ENCODE measurements around the gene MYH14. TPM values are rescaled to one million over a fixed set of nuclear protein-coding genes. Genes with fewer than 3 reads are reported as not detected.

MYH14 gene
- total and polyA plus RNA-seq, 9 of the 15 experiments (the other 6 are each of a cell fraction or from before 2014, with no cell fraction given): 0.04 to 0.86 (median 0.19) TPM; not detected in 2

DNA sequence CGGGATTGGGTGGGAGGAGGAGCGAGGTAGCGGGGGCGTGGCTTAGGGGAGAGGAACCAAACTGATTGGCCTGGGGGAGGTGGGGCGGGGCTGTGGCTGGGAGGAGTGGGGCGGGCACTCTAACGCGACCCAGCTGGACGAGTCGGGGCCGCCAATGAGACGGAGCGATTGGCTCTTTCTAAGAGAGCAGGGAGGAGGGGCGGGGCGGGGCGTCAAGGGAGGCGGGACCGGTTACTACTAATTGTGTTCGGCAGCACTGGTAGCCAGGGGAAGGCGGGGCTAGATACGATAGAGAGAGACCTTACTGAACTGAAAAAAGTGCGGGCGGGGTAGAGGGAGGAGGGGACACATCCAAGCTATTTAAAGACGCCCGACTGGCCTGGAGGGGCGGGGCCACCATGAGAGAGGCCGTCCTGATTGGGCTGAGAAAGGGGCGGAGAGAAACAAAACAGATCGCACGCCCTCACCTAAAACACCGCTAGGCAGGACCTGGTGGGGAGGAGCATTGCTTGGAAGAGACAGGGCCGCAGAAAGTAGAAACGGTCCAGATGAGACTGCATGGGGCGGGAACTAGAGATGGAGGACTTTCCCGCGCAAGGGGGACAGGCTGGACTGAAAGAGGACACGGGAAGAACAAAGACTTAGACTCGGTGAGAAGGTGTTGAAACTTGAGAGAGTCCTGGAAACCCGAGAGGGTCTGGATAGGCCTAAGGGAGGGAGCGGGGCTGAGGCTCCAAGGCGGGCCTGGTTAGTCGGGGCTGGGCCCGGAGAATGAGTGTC is 125.9 kb downstream of the MYH14 start, which contains the start of gene KCNC3 (continued):
- TF ChIP-seq CTBP1 (IDR thresholded peaks at IDR 0.05; ENCODE audit: borderline replicate concordance) (peak; percentile 90), POLR2B (IDR thresholded peaks at IDR 0.05; ENCODE audit: low read depth, partially characterized antibody) (peak; percentile 88), JUN (IDR thresholded peaks at IDR 0.05; ENCODE audit: borderline replicate concordance, low read depth, low read length) (no peak), JUN (CRISPR knock-in tag; IDR thresholded peaks at IDR 0.05; ENCODE audit: borderline replicate concordance) (0 out of 2 replicates have a peak, but pooled peaks have one; percentile 52), COPS2 (conservative IDR thresholded peaks at IDR 0.05) (no peak), ELF2 (CRISPR knock-in tag; IDR thresholded peaks at IDR 0.05) (no peak), TRIM24 (IDR thresholded peaks at IDR 0.05) (peak in 1 of 2 experiments; percentile 24; a peak in 1 of 4 replicates), PYGO2 (tag; IDR thresholded peaks at IDR 0.05) (no peak), ZNF436 (CRISPR knock-in tag; IDR thresholded peaks at IDR 0.05) (no peak), PHB (CRISPR knock-in tag; IDR thresholded peaks at IDR 0.05) (peak; percentile 75; the same call in 1 of the 2 replicates), RAD51 (IDR thresholded peaks at IDR 0.05; ENCODE audit: borderline replicate concordance, low read depth) (no peak), ZFX (CRISPR knock-in tag; IDR thresholded peaks at IDR 0.05) (peak; percentile 87), NFATC3 (IDR thresholded peaks at IDR 0.05) (peak; percentile 58; the same call in 1 of the 2 replicates), RB1 (IDR thresholded peaks at IDR 0.05; ENCODE audit: low read depth) (peak; percentile 89), PML (IDR thresholded peaks at IDR 0.05; ENCODE audit: low read length) (peak; percentile 90), SMARCB1 (IDR thresholded peaks at IDR 0.05; ENCODE audit: insufficient read length, low read depth) (no peak), TAF7 (tag; IDR thresholded peaks at IDR 0.05) (0 out of 2 replicates have a peak, but pooled peaks have one; percentile 8), CC2D1A (IDR thresholded peaks at IDR 0.05) (peak; percentile 55), TRIM28 (IDR thresholded peaks at IDR 0.05) (no peak)
- TF ChIP-seq, protein P1, sequence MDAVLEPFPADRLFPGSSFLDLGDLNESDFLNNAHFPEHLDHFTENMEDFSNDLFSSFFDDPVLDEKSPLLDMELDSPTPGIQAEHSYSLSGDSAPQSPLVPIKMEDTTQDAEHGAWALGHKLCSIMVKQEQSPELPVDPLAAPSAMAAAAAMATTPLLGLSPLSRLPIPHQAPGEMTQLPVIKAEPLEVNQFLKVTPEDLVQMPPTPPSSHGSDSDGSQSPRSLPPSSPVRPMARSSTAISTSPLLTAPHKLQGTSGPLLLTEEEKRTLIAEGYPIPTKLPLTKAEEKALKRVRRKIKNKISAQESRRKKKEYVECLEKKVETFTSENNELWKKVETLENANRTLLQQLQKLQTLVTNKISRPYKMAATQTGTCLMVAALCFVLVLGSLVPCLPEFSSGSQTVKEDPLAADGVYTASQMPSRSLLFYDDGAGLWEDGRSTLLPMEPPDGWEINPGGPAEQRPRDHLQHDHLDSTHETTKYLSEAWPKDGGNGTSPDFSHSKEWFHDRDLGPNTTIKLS (IDR thresholded peaks at IDR 0.05; ENCODE audit: borderline replicate concordance, low read depth): 0 out of 2 replicates have a peak, but pooled peaks have one; percentile 38
- TF ChIP-seq, protein P2, sequence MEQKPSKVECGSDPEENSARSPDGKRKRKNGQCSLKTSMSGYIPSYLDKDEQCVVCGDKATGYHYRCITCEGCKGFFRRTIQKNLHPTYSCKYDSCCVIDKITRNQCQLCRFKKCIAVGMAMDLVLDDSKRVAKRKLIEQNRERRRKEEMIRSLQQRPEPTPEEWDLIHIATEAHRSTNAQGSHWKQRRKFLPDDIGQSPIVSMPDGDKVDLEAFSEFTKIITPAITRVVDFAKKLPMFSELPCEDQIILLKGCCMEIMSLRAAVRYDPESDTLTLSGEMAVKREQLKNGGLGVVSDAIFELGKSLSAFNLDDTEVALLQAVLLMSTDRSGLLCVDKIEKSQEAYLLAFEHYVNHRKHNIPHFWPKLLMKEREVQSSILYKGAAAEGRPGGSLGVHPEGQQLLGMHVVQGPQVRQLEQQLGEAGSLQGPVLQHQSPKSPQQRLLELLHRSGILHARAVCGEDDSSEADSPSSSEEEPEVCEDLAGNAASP (IDR thresholded peaks at IDR 0.05): no peak
- TF ChIP-seq, protein P3, sequence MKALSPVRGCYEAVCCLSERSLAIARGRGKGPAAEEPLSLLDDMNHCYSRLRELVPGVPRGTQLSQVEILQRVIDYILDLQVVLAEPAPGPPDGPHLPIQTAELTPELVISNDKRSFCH (CRISPR knock-in tag; IDR thresholded peaks at IDR 0.05): no peak
- TF ChIP-seq, protein P3 (tag; IDR thresholded peaks at IDR 0.05): 0 out of 2 replicates have a peak, but pooled peaks have one; percentile 30
- TF ChIP-seq, protein P4, sequence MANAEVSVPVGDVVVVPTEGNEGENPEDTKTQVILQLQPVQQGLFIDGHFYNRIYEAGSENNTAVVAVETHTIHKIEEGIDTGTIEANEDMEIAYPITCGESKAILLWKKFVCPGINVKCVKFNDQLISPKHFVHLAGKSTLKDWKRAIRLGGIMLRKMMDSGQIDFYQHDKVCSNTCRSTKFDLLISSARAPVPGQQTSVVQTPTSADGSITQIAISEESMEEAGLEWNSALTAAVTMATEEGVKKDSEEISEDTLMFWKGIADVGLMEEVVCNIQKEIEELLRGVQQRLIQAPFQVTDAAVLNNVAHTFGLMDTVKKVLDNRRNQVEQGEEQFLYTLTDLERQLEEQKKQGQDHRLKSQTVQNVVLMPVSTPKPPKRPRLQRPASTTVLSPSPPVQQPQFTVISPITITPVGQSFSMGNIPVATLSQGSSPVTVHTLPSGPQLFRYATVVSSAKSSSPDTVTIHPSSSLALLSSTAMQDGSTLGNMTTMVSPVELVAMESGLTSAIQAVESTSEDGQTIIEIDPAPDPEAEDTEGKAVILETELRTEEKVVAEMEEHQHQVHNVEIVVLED (CRISPR knock-in tag; IDR thresholded peaks at IDR 0.05): no peak

Data from K562 (cell line).